ENCODE measurements around the gene AGAP1.

- TF ChIP-seq CTCF (conservative IDR thresholded peaks at IDR 0.05; ENCODE audit: low read length) (no peak), EZH2phosphoT487 (IDR thresholded peaks at IDR 0.05; ENCODE audit: borderline replicate concordance, low read depth, low read length) (no peak)
Measured at GRCh38 chr2:235728800-235729556, 235.1 kb downstream of the AGAP1 start.

Measured in OCI-LY7 (cell line).